Caco-2 (cell line): Measurements from ENCODE around the gene NCOR1. TPM values are rescaled to one million over a fixed set of nuclear protein-coding genes. Genes with fewer than 3 reads are reported as not detected.

Experiments
- BruUV-seq: library from RNA; stranded (reverse); fragments of 400-500 nt; replicated peaks from 2 replicates; lab custom pipeline; 2021; lab: Mats Ljungman, UMichigan
- CTCF ChIA-PET: fragments of 300-600 bp; sonication (Branson Sonifier 250); formaldehyde crosslinking; loops from one replicate; lab custom pipeline; 2022; ENCODE audit warnings: antibody characterized with exemption; lab: Charles Lee
- POLR2A ChIA-PET: fragments of 300-600 bp; sonication (Branson Sonifier 250); formaldehyde crosslinking; loops from one replicate; lab custom pipeline; 2022; ENCODE audit warnings: antibody characterized with exemption; lab: Charles Lee
- DNase-seq, 2 experiments: peaks; one replicate each; pipeline versions ENCODE4 v3.0.0 to v3.0.0-alpha.2; 2020 to 2022
- H3K27me3 ChIP-seq: replicated peaks from 2 replicates; pipeline ENCODE4 v1.6.0; 2011; ENCODE audit warnings: low read length; ENCODE audit not compliant: control insufficient read depth, insufficient read depth
- H3K36me3 ChIP-seq: 2 replicates; pipeline ENCODE4 v1.5.1; 2011; ENCODE audit warnings: low read length; ENCODE audit not compliant: control insufficient read depth, insufficient read depth
- H3K4me1 ChIP-seq: fragments of 250-450 bp; sonication (Bioruptor Pico); 2 replicates; pipeline ENCODE4 v1.5.1; 2020; ENCODE audit warnings: mild to moderate bottlenecking
- H3K4me3 ChIP-seq: 2 replicates; pipeline ENCODE4 v1.5.1; 2011; ENCODE audit warnings: low read depth, mild to moderate bottlenecking, control low read depth, low read length
- H3K9me3 ChIP-seq: fragments of 250-450 bp; sonication (Bioruptor Pico); 2 replicates; pipeline ENCODE4 v1.5.1; 2020; ENCODE audit warnings: mild to moderate bottlenecking, moderate library complexity
- H3K27ac Mint-ChIP-seq: one replicate; pipeline ENCODE4 v1.8.0; 2022; ENCODE audit warnings: mixed read lengths; ENCODE audit not compliant: unreplicated experiment
- H3K27me3 Mint-ChIP-seq: one replicate; pipeline ENCODE4 v1.8.0; 2022; ENCODE audit warnings: mixed read lengths; ENCODE audit not compliant: insufficient read depth, unreplicated experiment
- H3K36me3 Mint-ChIP-seq: one replicate; pipeline ENCODE4 v1.8.0; 2022; ENCODE audit warnings: mild to moderate bottlenecking, mixed read lengths; ENCODE audit not compliant: insufficient read depth, unreplicated experiment
- H3K4me1 Mint-ChIP-seq: one replicate; pipeline ENCODE4 v1.8.0; 2022; ENCODE audit warnings: low read depth, mixed read lengths; ENCODE audit not compliant: unreplicated experiment
- H3K4me3 Mint-ChIP-seq: one replicate; pipeline ENCODE4 v1.8.0; 2022; ENCODE audit warnings: mild to moderate bottlenecking, moderate library complexity, mixed read lengths; ENCODE audit not compliant: unreplicated experiment
- H3K9me3 Mint-ChIP-seq: one replicate; pipeline ENCODE4 v1.8.0; 2022; ENCODE audit warnings: mixed read lengths; ENCODE audit not compliant: unreplicated experiment
- intact Hi-C: fragments of 100-400 bp; cut with micrococcal nuclease; formaldehyde crosslinking; loops from one replicate; pipeline ENCODE4 v1.10.0; 2022; ENCODE audit not compliant: unreplicated experiment
- total RNA-seq: library from RNA; stranded (reverse); gene quantifications from 2 replicates; pipeline ENCODE4 v1.2.3, GENCODE V29; 2022
- TF ChIP-seq, protein P1 (sequence below), 2 experiments: fragments of 200-600 bp in 1 of 2; IDR thresholded peaks; 1 replicate in 1 of 2; 2 replicates in 1 of 2; pipeline versions ENCODE4 v1.5.1 to v1.8.0; 2011 to 2022; ENCODE audit warnings: antibody characterized with exemption in 1 of 2, control low read depth in 1 of 2, inconsistent platforms in 1 of 2, low read depth in 1 of 2, low read length in 1 of 2, mild to moderate bottlenecking in 1 of 2, moderate library complexity in 1 of 2; ENCODE audit not compliant: insufficient read depth in 1 of 2, severe bottlenecking in 1 of 2, unreplicated experiment in 1 of 2

The NCOR1 gene
- total RNA-seq, 1 experiment from 2014 or later = 90.8 TPM

DNA sequence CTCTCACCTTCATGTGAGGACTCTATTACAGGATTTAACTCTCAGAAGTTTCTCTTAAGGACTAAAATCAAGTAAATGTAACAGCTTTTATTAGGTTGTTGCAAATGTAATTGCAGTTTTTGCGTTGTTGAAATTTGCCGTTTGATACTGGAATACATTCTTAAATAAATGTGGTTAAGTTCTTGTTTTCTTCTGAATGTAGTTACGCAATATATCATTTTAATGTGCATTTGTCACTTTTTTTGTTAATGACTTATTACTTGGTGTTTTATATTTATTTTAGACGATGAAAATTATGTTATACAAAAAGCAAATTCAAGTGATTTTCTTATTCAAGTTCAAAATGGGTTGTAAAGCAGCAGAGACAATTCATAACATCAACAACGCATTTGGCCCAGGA is 139.4 kb downstream of the NCOR1 start:
- Mint-ChIP-seq H3K4me1 (no peaks in the 10 kb centered on the region), H3K27ac (no peak overlapping the region), H3K4me3 (no peak overlapping the region), H3K9me3 (no peaks in the 10 kb centered on the region), H3K36me3 (peaks cover 37% of the 10 kb centered on the region), H3K27me3 (no peaks in the 10 kb centered on the region)
- H3K9me3 ChIP-seq = no peaks in the 10 kb centered on the region
- H3K27me3 ChIP-seq = no peaks in the 10 kb centered on the region
- no peak for DNase-seq
- H3K4me3 ChIP-seq = no peak overlapping the region
- BruUV-seq = no TSS peak
- CTCF ChIA-PET = no interaction called here
- POLR2A ChIA-PET = no interaction called here
- intact Hi-C loops = no loop called here
- no peaks in the 10 kb centered on the region for H3K36me3 ChIP-seq
- TF ChIP-seq, protein P1, sequence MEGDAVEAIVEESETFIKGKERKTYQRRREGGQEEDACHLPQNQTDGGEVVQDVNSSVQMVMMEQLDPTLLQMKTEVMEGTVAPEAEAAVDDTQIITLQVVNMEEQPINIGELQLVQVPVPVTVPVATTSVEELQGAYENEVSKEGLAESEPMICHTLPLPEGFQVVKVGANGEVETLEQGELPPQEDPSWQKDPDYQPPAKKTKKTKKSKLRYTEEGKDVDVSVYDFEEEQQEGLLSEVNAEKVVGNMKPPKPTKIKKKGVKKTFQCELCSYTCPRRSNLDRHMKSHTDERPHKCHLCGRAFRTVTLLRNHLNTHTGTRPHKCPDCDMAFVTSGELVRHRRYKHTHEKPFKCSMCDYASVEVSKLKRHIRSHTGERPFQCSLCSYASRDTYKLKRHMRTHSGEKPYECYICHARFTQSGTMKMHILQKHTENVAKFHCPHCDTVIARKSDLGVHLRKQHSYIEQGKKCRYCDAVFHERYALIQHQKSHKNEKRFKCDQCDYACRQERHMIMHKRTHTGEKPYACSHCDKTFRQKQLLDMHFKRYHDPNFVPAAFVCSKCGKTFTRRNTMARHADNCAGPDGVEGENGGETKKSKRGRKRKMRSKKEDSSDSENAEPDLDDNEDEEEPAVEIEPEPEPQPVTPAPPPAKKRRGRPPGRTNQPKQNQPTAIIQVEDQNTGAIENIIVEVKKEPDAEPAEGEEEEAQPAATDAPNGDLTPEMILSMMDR (IDR thresholded peaks at IDR 0.05; ENCODE audit: insufficient read depth in 1 of 2, low read depth in 1 of 2, low read length in 1 of 2, severe bottlenecking in 1 of 2, unreplicated experiment in 1 of 2) = no peak
- no peaks in the 10 kb centered on the region for H3K4me1 ChIP-seq

- Mint-ChIP-seq H3K27me3 (no peaks in the 10 kb centered on the region), H3K9me3 (no peaks in the 10 kb centered on the region), H3K4me3 (no peak overlapping the region), H3K4me1 (no peaks in the 10 kb centered on the region), H3K27ac (no peak overlapping the region), H3K36me3 (peaks cover 39% of the 10 kb centered on the region)
- Histone ChIP-seq H3K27me3 (no peaks in the 10 kb centered on the region), H3K4me3 (no peak overlapping the region), H3K9me3 (no peaks in the 10 kb centered on the region), H3K4me1 (no peaks in the 10 kb centered on the region), H3K36me3 (no peaks in the 10 kb centered on the region)
- no peak for DNase-seq
- POLR2A ChIA-PET = no interaction called here
- intact Hi-C loops = no loop called here
- no TSS peak for BruUV-seq
- CTCF ChIA-PET = no interaction called here
- TF ChIP-seq, protein P1 (IDR thresholded peaks at IDR 0.05; ENCODE audit: insufficient read depth in 1 of 2, low read depth in 1 of 2, low read length in 1 of 2, severe bottlenecking in 1 of 2, unreplicated experiment in 1 of 2) = no peak
Measured at GRCh38 chr17:16074423-16074822, 140.9 kb downstream of the NCOR1 start.

DNA sequence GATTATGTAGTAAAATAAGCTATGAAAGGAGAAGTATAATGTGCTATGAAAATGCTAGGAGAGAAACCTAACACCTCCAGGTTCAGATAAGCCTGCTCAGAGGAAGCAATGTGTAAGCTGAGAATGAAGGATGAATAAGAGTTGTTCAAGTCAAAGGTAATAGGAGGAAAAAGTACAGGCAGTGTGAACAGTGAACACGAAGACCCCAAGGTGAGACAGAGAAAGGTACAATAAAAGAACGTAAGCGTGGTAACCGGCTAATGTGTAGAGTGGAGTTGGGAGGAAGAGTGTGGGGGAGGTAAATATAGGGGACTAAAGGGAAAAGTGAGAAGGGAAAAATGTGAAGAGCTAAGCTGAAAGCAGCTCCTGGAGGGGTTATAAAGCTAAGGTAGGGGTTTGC is 141.5 kb downstream of the NCOR1 start:
- H3K4me3 ChIP-seq = no peak overlapping the region
- H3K36me3 ChIP-seq = no peaks in the 10 kb centered on the region
- no peak overlapping the region for H3K27ac Mint-ChIP-seq
- ChIA-PET POLR2A (no interaction called here), CTCF (no interaction called here)
- intact Hi-C loops = no loop called here
- peaks cover 34% of the 10 kb centered on the region for H3K36me3 Mint-ChIP-seq
- TF ChIP-seq, protein P1 (IDR thresholded peaks at IDR 0.05; ENCODE audit: insufficient read depth in 1 of 2, low read depth in 1 of 2, low read length in 1 of 2, severe bottlenecking in 1 of 2, unreplicated experiment in 1 of 2) = no peak
- no peak for DNase-seq
- no peaks in the 10 kb centered on the region for H3K27me3 Mint-ChIP-seq
- H3K4me1 Mint-ChIP-seq = no peaks in the 10 kb centered on the region
- no peaks in the 10 kb centered on the region for H3K4me1 ChIP-seq
- H3K4me3 Mint-ChIP-seq = no peak overlapping the region
- H3K27me3 ChIP-seq = no peaks in the 10 kb centered on the region
- no peaks in the 10 kb centered on the region for H3K9me3 Mint-ChIP-seq
- no peaks in the 10 kb centered on the region for H3K9me3 ChIP-seq
- BruUV-seq = no TSS peak
